LNCaP clone FGC (cell line): ENCODE data around the gene TBC1D3B.
"Not testable (repeated sequence)": the region's sequence is repeated elsewhere in the genome, so short reads cannot be mapped to it uniquely, and the experiment has no call there.

ENCODE experiments used
- DNase-seq: peaks from one replicate; pipeline ENCODE4 v3.0.0-alpha.2; 2011; ENCODE audit warnings: low read depth
- H3K4me3 ChIP-seq: 2 replicates; pipeline ENCODE4 v1.5.1; 2011; ENCODE audit warnings: mild to moderate bottlenecking, low read depth, low read length, control low read depth
- TF ChIP-seq, protein P1 (sequence below): IDR thresholded peaks from 2 replicates; pipeline ENCODE4 v1.5.1; 2012; ENCODE audit warnings: mild to moderate bottlenecking; ENCODE audit not compliant: control insufficient read depth, insufficient read depth; ENCODE audit errors: extremely low read depth

Gene TBC1D3B

DNA sequence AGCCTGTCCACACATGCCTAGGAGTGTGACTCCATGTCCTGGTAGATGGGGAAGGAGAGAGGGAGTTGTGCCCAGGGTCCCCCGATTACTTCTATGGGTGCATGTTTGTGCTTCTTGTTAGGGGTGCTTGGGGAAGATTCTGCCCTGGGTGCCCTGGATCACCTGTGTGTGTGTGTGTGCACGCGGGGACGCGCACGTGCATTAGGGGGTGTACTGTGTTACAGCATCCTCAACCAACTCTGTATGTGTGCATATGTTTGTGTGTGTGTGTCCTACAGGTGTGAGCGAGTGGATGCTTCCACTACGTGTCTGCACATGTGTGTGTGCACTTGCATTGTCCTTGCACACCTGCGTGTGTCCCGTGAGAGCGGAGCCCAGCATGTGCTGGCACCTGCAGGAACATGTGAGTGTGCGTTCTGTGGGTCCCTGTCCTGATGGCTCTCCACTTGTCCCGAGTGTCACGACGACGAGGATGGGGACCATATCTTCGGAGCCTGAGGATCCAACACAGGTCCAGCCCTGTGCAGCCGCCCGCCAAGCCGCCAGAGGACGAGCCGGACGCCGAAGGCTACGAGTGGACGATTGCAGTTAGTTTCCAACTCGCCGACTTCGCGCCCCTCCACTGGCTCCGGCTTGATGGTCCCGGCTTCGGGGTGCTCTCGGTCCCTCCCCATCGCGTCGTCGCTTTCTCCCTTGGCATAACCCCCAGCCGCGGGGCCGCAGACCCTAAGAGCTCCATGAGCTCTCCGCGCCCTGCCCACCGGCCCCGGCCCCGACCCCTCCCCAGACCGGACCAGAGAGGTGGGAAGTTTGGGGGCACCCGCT is 6.0 kb upstream of the TBC1D3B start:
- no peak for DNase-seq
- peak overlapping the region; percentile 44 for H3K4me3 ChIP-seq
- TF ChIP-seq, protein P1, sequence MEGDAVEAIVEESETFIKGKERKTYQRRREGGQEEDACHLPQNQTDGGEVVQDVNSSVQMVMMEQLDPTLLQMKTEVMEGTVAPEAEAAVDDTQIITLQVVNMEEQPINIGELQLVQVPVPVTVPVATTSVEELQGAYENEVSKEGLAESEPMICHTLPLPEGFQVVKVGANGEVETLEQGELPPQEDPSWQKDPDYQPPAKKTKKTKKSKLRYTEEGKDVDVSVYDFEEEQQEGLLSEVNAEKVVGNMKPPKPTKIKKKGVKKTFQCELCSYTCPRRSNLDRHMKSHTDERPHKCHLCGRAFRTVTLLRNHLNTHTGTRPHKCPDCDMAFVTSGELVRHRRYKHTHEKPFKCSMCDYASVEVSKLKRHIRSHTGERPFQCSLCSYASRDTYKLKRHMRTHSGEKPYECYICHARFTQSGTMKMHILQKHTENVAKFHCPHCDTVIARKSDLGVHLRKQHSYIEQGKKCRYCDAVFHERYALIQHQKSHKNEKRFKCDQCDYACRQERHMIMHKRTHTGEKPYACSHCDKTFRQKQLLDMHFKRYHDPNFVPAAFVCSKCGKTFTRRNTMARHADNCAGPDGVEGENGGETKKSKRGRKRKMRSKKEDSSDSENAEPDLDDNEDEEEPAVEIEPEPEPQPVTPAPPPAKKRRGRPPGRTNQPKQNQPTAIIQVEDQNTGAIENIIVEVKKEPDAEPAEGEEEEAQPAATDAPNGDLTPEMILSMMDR: no peak

DNA sequence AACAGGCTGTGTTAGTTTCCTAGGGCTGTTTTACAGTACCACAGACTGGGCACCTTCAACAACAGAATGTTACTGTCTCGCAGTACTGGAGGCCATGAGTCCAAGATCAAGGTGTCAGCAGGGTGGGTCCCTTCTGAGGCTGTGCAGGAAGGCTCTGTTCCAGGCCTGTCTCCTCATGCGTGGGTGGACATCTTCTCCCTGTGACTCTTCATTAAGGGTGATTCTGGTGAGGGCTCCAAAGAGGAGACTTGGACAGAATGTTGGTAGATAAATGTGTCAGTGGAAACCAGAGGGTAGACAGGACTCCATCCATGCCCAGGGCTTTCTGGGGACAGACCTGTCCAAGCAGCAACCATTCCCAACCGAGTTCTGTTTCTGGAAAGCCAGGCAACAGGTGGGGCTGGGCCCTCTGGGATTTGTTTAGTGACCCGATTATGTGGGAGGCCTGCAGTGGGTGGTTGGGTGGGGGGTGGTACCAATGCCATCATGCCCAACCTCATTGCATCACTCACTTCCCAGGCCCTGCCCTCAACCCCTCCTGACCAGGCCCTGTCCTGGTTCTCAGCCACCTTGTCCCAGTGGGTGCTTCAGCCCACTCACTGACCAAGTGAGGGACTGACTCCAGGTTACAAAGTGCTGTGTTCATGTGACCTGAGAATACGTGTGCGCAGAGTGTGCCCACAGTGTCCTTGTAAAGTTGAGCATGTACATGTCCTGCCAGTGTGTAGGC is 5.2 kb upstream of the TBC1D3B start:
- not testable (repeated sequence) for H3K4me3 ChIP-seq, DNase-seq

DNA sequence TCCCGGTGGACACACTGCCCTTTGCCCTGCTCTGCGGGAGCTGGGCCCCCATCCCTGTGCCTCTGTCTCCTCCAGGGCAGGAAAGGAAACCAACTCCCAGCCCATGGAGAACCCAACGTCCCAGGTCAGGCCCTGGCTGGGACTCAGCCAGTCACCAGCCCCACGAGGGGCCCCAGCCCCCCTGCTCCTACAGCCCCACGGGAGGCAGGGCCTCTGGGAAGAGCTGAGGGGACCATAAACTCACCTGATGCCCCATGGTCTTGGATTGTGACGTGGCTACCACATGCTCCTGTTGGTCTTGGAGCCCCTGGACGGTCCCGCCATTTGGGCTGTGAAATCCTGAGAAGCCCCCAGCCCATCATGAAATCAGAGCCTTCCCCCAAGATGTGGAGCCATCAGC is 7.6 kb downstream of the TBC1D3B start:
- H3K4me3 ChIP-seq, DNase-seq: not testable (repeated sequence)

DNA sequence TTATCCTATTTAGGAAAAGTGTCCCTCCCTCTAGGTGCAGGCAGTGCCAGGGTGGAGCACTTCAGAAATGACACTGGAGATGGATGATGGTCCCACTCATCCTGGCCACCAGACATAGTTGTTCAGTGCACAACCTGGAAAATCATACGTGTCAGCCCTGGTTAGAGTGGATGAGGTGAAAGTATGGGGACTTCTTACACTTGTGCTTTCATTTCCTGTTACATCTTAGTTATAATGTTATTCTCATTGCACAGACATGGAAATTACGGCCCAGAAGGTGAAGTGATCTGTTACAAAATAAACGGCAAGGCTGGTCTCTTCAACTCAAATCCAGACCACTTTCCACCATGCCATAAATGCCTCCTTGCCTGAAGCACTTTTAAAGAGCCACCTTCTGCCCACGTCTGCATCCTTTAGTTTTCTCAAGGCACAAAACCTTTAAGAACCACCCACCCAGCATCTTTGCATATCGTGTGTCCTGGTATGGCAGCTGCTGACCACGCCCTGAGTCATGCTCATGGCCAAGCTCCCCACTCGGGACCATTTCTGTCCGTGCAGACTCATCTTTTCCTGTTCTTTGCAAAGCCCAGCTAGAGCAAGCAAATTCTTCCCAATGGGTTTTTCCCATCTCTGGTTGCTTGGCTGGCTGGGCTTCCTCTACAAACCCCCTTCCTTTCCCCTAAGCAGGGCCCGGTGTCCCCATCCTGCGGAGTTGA is 22.4 kb downstream of the TBC1D3B start:
- TF ChIP-seq, protein P1: no peak
- DNase-seq: no peak
- H3K4me3 ChIP-seq: no peak overlapping the region

DNA sequence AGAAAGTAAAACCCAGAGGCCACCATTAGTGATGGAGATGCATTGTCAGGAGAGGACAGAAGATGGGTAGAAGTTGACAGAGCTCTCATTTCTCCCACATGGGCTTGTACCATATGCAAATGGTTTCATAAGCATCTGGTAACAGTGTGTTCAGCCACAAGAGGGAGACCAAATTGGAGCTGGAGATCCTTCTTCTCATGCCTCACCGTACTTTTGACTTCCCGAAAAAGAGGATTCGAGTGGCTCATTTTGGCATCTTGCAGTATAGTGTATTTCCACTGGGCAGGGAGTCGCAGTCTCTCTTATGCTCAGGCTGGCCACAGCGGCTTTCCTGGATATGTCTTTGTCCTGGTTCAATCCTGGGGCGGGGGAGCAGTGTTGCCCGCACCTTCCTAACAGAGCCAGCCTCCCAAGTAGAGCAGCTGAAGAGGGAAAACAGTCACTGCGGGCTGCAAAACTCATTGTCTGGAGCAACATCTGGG is 23.8 kb downstream of the TBC1D3B start:
- TF ChIP-seq, protein P1: no peak

DNA sequence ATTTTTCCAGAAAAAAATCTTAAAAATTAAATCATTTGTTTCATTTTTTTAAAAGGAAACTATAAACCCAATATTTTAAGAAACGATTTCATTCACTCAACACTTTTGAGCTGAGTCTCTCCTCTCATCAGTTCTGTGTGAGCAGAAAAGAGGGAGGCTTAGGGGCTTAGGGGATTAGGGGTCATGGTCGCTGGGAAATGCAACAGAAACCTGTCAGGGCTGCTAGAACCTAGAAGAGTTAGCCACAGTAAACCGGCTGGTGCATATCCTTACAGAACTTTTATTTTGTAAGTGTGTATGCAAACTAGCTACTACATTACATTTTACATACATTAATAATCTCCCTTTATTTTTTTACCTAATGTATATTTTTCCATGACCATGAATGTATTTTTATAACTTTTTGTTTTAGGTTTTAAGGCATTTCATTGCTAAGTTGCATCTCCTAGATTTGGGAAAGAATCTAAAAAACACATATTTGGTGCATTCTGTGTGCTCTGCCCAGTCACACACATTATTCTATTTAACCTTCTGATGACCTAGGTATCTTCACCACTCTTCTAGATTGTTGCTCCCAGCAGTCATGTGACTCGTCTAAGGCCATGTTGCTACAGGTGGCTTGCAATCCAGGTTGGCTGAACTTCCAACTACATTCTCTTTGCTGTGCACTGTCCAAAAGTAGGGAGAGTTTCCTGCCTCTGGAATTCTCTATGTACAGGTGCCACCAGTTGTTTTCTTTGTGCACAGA is 24.4 kb downstream of the TBC1D3B start:
- no peak for DNase-seq
- no peak overlapping the region for H3K4me3 ChIP-seq
- TF ChIP-seq, protein P1: no peak

More for the DNA sequence above, 23.8 kb downstream of the TBC1D3B start:
- no peak for DNase-seq
- H3K4me3 ChIP-seq: no peak overlapping the region

DNA sequence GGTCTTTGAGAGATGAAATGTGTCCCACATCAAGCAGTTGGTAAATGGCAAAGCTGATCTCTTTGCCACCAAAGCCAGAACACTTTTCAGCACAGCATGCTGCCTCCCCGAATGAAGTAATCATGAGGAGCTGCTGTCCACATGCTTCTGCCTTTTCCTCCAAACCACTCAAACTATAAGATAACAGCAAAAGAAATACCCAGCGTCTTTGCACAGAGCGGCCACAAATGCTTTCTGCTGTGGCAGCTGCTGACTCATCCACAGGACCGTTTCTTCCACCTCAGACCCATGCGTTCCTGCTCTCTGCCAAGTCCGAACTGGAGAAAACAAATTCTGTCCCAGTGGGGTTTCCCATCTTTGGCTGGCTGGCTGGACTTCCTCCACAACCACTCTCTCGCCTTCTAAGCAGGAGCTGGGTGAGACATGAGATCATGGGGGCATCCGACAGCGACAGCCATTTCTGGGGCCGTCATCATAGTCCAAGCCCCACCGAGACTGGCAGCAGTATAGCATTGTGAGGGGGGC is 27.1 kb downstream of the TBC1D3B start:
- TF ChIP-seq, protein P1: no peak
- no peak for DNase-seq
- H3K4me3 ChIP-seq: no peak overlapping the region
